NCI-H524 treated with DMSO at 0.1 percent for 48 hours (cell line): Measurements from ENCODE around the gene E2F7.

Source experiments
- DNase-seq: peaks from one replicate; lab custom pipeline; 2025; lab: John Stamatoyannopoulos, UW

The E2F7 gene

GRCh38 chr12:77013091-77013490 is 52.3 kb downstream of the E2F7 start:
- DNase-seq, result no peak

GRCh38 chr12:77010691-77011548 is 54.4 kb downstream of the E2F7 start:
- peak; percentile 41 for DNase-seq

GRCh38 chr12:77007476-77007875 is 57.9 kb downstream of the E2F7 start:
- DNase-seq, result no peak

- no peak for DNase-seq
Observed at GRCh38 chr12:77005611-77006098, 59.7 kb downstream of the E2F7 start.

GRCh38 chr12:77003914-77004313 is 61.5 kb downstream of the E2F7 start:
- DNase-seq, result no peak

- DNase-seq, result no peak
Observed at GRCh38 chr12:77003246-77003645, 62.1 kb downstream of the E2F7 start.

GRCh38 chr12:77002382-77002781 is 63.0 kb downstream of the E2F7 start:
- no peak for DNase-seq

GRCh38 chr12:77001276-77001675 is 64.1 kb downstream of the E2F7 start:
- no peak for DNase-seq

- DNase-seq, result no peak
Observed at GRCh38 chr12:76998908-76999556, 66.3 kb downstream of the E2F7 start.

- DNase-seq, result no peak
Observed at GRCh38 chr12:76998386-76998785, 67.0 kb downstream of the E2F7 start.

GRCh38 chr12:76997011-76997780 is 68.2 kb downstream of the E2F7 start:
- DNase-seq, result no peak

GRCh38 chr12:76990716-76991115 is 74.7 kb downstream of the E2F7 start:
- no peak for DNase-seq

GRCh38 chr12:76984566-76984965 is 80.8 kb downstream of the E2F7 start:
- no peak for DNase-seq

GRCh38 chr12:76983420-76983819 is 81.9 kb downstream of the E2F7 start:
- no peak for DNase-seq

- DNase-seq, result no peak
Observed at GRCh38 chr12:76980196-76980595, 85.2 kb downstream of the E2F7 start.

- DNase-seq, result no peak
Observed at GRCh38 chr12:76976777-76977382, 88.5 kb downstream of the E2F7 start.
